ENCODE measurements around the gene EFNA1. TPM values are rescaled to one million over a fixed set of nuclear protein-coding genes. Genes with fewer than 3 reads are reported as not detected.
A peak's percentile ranks its signal among the peaks of the same experiment; 100 is the strongest.

The EFNA1 gene
- total and polyA plus RNA-seq, 2 of the 13 experiments (the other 11 are each of a cell fraction or from before 2014, with no cell fraction given) = 81.8 to 874 TPM

- TF ChIP-seq ZBTB4 (CRISPR knock-in tag; IDR thresholded peaks at IDR 0.05; ENCODE audit: borderline replicate concordance) = no peak
- no peak for TF ChIP-seq ZFAT (CRISPR knock-in tag; conservative IDR thresholded peaks at IDR 0.05)
- TF ChIP-seq, protein P1, sequence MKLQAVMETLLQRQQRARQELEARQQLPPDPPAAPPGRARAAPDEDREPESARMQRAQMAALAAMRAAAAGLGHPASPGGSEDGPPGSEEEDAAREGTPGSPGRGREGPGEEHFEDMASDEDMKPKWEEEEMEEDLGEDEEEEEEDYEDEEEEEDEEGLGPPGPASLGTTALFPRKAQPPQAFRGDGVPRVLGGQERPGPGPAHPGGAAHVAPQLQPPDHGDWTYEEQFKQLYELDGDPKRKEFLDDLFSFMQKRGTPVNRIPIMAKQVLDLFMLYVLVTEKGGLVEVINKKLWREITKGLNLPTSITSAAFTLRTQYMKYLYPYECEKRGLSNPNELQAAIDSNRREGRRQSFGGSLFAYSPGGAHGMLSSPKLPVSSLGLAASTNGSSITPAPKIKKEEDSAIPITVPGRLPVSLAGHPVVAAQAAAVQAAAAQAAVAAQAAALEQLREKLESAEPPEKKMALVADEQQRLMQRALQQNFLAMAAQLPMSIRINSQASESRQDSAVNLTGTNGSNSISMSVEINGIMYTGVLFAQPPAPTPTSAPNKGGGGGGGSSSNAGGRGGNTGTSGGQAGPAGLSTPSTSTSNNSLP (IDR thresholded peaks at IDR 0.05; ENCODE audit: low read depth, low read length) = no peak
- TF ChIP-seq ZNF329 (CRISPR knock-in tag; IDR thresholded peaks at IDR 0.05; ENCODE audit: low read depth) = no peak
- 0 out of 2 replicates have a peak, but pooled peaks have one; percentile 41 for TF ChIP-seq NFKBIZ (CRISPR knock-in tag; IDR thresholded peaks at IDR 0.05)
- no peak for TF ChIP-seq ZNF30 (CRISPR knock-in tag; IDR thresholded peaks at IDR 0.05)
- TF ChIP-seq BCLAF1 (IDR thresholded peaks at IDR 0.05) = no peak
- no peak for TF ChIP-seq ZBTB49 (CRISPR knock-in tag; IDR thresholded peaks at IDR 0.05; ENCODE audit: borderline replicate concordance)
- peak; percentile 48; the same call in 1 of the 2 replicates for TF ChIP-seq E2F1 (CRISPR knock-in tag; IDR thresholded peaks at IDR 0.05)
- TF ChIP-seq, protein P2, sequence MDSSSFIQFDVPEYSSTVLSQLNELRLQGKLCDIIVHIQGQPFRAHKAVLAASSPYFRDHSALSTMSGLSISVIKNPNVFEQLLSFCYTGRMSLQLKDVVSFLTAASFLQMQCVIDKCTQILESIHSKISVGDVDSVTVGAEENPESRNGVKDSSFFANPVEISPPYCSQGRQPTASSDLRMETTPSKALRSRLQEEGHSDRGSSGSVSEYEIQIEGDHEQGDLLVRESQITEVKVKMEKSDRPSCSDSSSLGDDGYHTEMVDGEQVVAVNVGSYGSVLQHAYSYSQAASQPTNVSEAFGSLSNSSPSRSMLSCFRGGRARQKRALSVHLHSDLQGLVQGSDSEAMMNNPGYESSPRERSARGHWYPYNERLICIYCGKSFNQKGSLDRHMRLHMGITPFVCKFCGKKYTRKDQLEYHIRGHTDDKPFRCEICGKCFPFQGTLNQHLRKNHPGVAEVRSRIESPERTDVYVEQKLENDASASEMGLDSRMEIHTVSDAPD (CRISPR knock-in tag; IDR thresholded peaks at IDR 0.05) = no peak
- no peak for TF ChIP-seq SIN3A (IDR thresholded peaks at IDR 0.05; ENCODE audit: borderline replicate concordance, low read depth, low read length)
- TF ChIP-seq ZNF256 (CRISPR knock-in tag; conservative IDR thresholded peaks at IDR 0.05) = peak; percentile 63; the same call in 1 of the 2 replicates
- TF ChIP-seq FOXM1 (CRISPR knock-in tag; IDR thresholded peaks at IDR 0.05) = no peak
- peak; percentile 69; the same call in 1 of the 2 replicates for TF ChIP-seq HES4 (CRISPR knock-in tag; IDR thresholded peaks at IDR 0.05; ENCODE audit: borderline replicate concordance)
- peak; percentile 85; the same call in 1 of the 2 replicates for TF ChIP-seq KDM5B (CRISPR knock-in tag; IDR thresholded peaks at IDR 0.05; ENCODE audit: borderline replicate concordance)
Observed at GRCh38 chr1:155172732-155173477, 45.2 kb downstream of the EFNA1 start, which contains the start of gene KRTCAP2 (continued).

Data from HepG2 (cell line).